GM19372 (cell line): Measurements from ENCODE around the gene NF1.
"Not testable (repeated sequence)": the region's sequence is repeated elsewhere in the genome, so short reads cannot be mapped to it uniquely, and the experiment has no call there.

ENCODE experiments used
- ATAC-seq: cut with Tn5 transposase; IDR thresholded peaks from one replicate; pipeline ENCODE4 v1.9.1; 2021; ENCODE audit warnings: mild to moderate bottlenecking, low read depth, moderate library complexity; ENCODE audit not compliant: unreplicated experiment

The NF1 gene

GRCh38 chr17:31286587-31286986 is 191.8 kb downstream of the NF1 start:
- no peak for ATAC-seq

GRCh38 chr17:31287932-31288331 is 193.2 kb downstream of the NF1 start:
- ATAC-seq, result not testable (repeated sequence)

GRCh38 chr17:31289790-31290189 is 195.0 kb downstream of the NF1 start:
- no peak for ATAC-seq

- no peak for ATAC-seq
Measured at GRCh38 chr17:31291820-31292219, 197.0 kb downstream of the NF1 start.

- ATAC-seq, result no peak
Measured at GRCh38 chr17:31293581-31293980, 198.8 kb downstream of the NF1 start.

- ATAC-seq, result no peak
Measured at GRCh38 chr17:31294231-31294630, 199.5 kb downstream of the NF1 start.

- ATAC-seq, result no peak
Measured at GRCh38 chr17:31294820-31295488, 200.2 kb downstream of the NF1 start.

- no peak for ATAC-seq
Measured at GRCh38 chr17:31295489-31295871, 200.7 kb downstream of the NF1 start.

- ATAC-seq, result no peak
Measured at GRCh38 chr17:31296142-31296541, 201.4 kb downstream of the NF1 start.

- no peak for ATAC-seq
Measured at GRCh38 chr17:31297090-31297489, 202.3 kb downstream of the NF1 start, which contains the start of gene OMG. Gene OMG, minus strand, starts transcription at chr17:31297239. Its CDS starts 908 bp downstream, at chr17:31296331.

GRCh38 chr17:31299624-31300023 is 204.8 kb downstream of the NF1 start:
- ATAC-seq, result no peak

- no peak for ATAC-seq
Measured at GRCh38 chr17:31307640-31308039, 212.9 kb downstream of the NF1 start.

GRCh38 chr17:31308372-31309334 is 213.9 kb downstream of the NF1 start:
- ATAC-seq, result no peak

- ATAC-seq, result no peak
Measured at GRCh38 chr17:31309556-31309955, 214.8 kb downstream of the NF1 start.

GRCh38 chr17:31310260-31310659 is 215.5 kb downstream of the NF1 start:
- ATAC-seq, result no peak

- ATAC-seq, result no peak
Measured at GRCh38 chr17:31310886-31311285, 216.1 kb downstream of the NF1 start.

- ATAC-seq, result no peak
Measured at GRCh38 chr17:31311526-31311925, 216.7 kb downstream of the NF1 start.

GRCh38 chr17:31312223-31312622 is 217.4 kb downstream of the NF1 start:
- not testable (repeated sequence) for ATAC-seq

- no peak for ATAC-seq
Measured at GRCh38 chr17:31313982-31314781, 219.4 kb downstream of the NF1 start, which contains the start of gene EVI2B. Gene EVI2B, minus strand, starts transcription at chr17:31314054. Its CDS starts 8,445 bp downstream, at chr17:31305609.

- ATAC-seq, result no peak
Measured at GRCh38 chr17:31314782-31315100, 220.0 kb downstream of the NF1 start.

- no peak for ATAC-seq
Measured at GRCh38 chr17:31318298-31318801, 223.6 kb downstream of the NF1 start.
